ENCODE data around the gene RNASEH2A. TPM values are rescaled to one million over a fixed set of nuclear protein-coding genes. Genes with fewer than 3 reads are reported as not detected.
"Not testable (repeated sequence)": the region's sequence is repeated elsewhere in the genome, so short reads cannot be mapped to it uniquely, and the experiment has no call there.

The RNASEH2A gene
- polyA plus RNA-seq, 1 donor from 2014 or later, result 28.2 TPM

- Histone ChIP-seq H3K9me3 (ENCODE audit: low read length) (no peaks in the 10 kb centered on the region), H3K9me2 (ENCODE audit: insufficient read depth, low read length) (no peaks in the 10 kb centered on the region), H3K27me3 (ENCODE audit: insufficient read depth, low read depth, low read length) (peaks cover 18% of the 10 kb centered on the region), H3K4me3 (ENCODE audit: low read length) (no peak overlapping the region), H2AFZ (ENCODE audit: low read depth, low read length) (no peak overlapping the region), H3K27ac (ENCODE audit: low read length) (no peak overlapping the region), H3K4me2 (ENCODE audit: low read length) (no peak overlapping the region), H4K20me1 (ENCODE audit: insufficient read depth) (no peaks in the 10 kb centered on the region), H3K9ac (ENCODE audit: low read length) (no peak overlapping the region), H3K79me2 (replicated peaks; ENCODE audit: insufficient read depth, low read length) (peaks cover 18% of the 10 kb centered on the region), H3K36me3 (ENCODE audit: insufficient read depth, low read length) (no peaks in the 10 kb centered on the region), H3F3A (ENCODE audit: insufficient read depth, low read length, poor library complexity, severe bottlenecking) (no peaks in the 10 kb centered on the region)
- TF ChIP-seq EZH2 (IDR thresholded peaks at IDR 0.05; ENCODE audit: borderline replicate concordance, insufficient read depth, low read length, poor library complexity, severe bottlenecking) (no peak), TAF1 (IDR thresholded peaks at IDR 0.05; ENCODE audit: low read depth) (no peak), POLR2AphosphoS5 (IDR thresholded peaks at IDR 0.05) (peak; percentile 36), EP300 (conservative IDR thresholded peaks at IDR 0.05; ENCODE audit: poor library complexity, severe bottlenecking) (no peak), REST (IDR thresholded peaks at IDR 0.05; ENCODE audit: borderline replicate concordance) (no peak), CTCF (IDR thresholded peaks at IDR 0.05; ENCODE audit: poor library complexity, severe bottlenecking) (peak; percentile 96), RAD21 (conservative IDR thresholded peaks at IDR 0.05) (peak; percentile 96), SMC3 (conservative IDR thresholded peaks at IDR 0.05; ENCODE audit: poor library complexity) (peak; percentile 92), MXI1 (conservative IDR thresholded peaks at IDR 0.05; ENCODE audit: poor library complexity, severe bottlenecking) (peak; percentile 51)
Observed at GRCh38 chr19:12796146-12797071, 10.0 kb upstream of the RNASEH2A start.

GRCh38 chr19:12797141-12797587 is 9.2 kb upstream of the RNASEH2A start:
- Histone ChIP-seq H3K9ac (ENCODE audit: low read length) (no peak overlapping the region), H3K9me2 (ENCODE audit: insufficient read depth, low read length) (no peaks in the 10 kb centered on the region), H4K20me1 (ENCODE audit: insufficient read depth) (no peaks in the 10 kb centered on the region), H3F3A (ENCODE audit: insufficient read depth, low read length, poor library complexity, severe bottlenecking) (no peaks in the 10 kb centered on the region), H3K36me3 (ENCODE audit: insufficient read depth, low read length) (no peaks in the 10 kb centered on the region), H3K9me3 (ENCODE audit: low read length) (no peaks in the 10 kb centered on the region), H3K79me2 (replicated peaks; ENCODE audit: insufficient read depth, low read length) (peaks cover 19% of the 10 kb centered on the region), H3K27me3 (ENCODE audit: insufficient read depth, low read depth, low read length) (peaks cover 11% of the 10 kb centered on the region), H3K27ac (ENCODE audit: low read length) (no peak overlapping the region), H3K4me2 (ENCODE audit: low read length) (no peak overlapping the region), H2AFZ (ENCODE audit: low read depth, low read length) (no peak overlapping the region), H3K4me3 (ENCODE audit: low read length) (no peak overlapping the region)
- no peak for TF ChIP-seq MXI1 (conservative IDR thresholded peaks at IDR 0.05; ENCODE audit: poor library complexity, severe bottlenecking)
- no peak for TF ChIP-seq SMC3 (conservative IDR thresholded peaks at IDR 0.05; ENCODE audit: poor library complexity)
- no peak for TF ChIP-seq TAF1 (IDR thresholded peaks at IDR 0.05; ENCODE audit: low read depth)
- TF ChIP-seq EZH2 (IDR thresholded peaks at IDR 0.05; ENCODE audit: borderline replicate concordance, insufficient read depth, low read length, poor library complexity, severe bottlenecking), result no peak
- no peak for TF ChIP-seq REST (IDR thresholded peaks at IDR 0.05; ENCODE audit: borderline replicate concordance)
- TF ChIP-seq POLR2AphosphoS5 (IDR thresholded peaks at IDR 0.05), result no peak
- TF ChIP-seq CTCF (IDR thresholded peaks at IDR 0.05; ENCODE audit: poor library complexity, severe bottlenecking), result no peak

GRCh38 chr19:12797607-12798006 is 8.8 kb upstream of the RNASEH2A start:
- H3K27me3 ChIP-seq (ENCODE audit: insufficient read depth, low read depth, low read length); H3K9me3 ChIP-seq (ENCODE audit: low read length); H3K27ac ChIP-seq (ENCODE audit: low read length); H3K36me3 ChIP-seq (ENCODE audit: insufficient read depth, low read length); H3K9me2 ChIP-seq (ENCODE audit: insufficient read depth, low read length); H3K4me2 ChIP-seq (ENCODE audit: low read length); H3F3A ChIP-seq (ENCODE audit: insufficient read depth, low read length, poor library complexity, severe bottlenecking); H3K9ac ChIP-seq (ENCODE audit: low read length); H4K20me1 ChIP-seq (ENCODE audit: insufficient read depth); H2AFZ ChIP-seq (ENCODE audit: low read depth, low read length); H3K4me3 ChIP-seq (ENCODE audit: low read length): not testable (repeated sequence)
- H3K79me2 ChIP-seq (replicated peaks; ENCODE audit: insufficient read depth, low read length), result peaks cover 19% of the 10 kb centered on the region

Data from neural cell (in vitro differentiated cells).